CD4-positive, alpha-beta T cell (primary cell): Measurements from ENCODE around the gene H2AZ1. TPM values are rescaled to one million over a fixed set of nuclear protein-coding genes. Genes with fewer than 3 reads are reported as not detected.

ENCODE experiments used
- ATAC-seq: fragments of 200-7000 bp; cut with Tn5 transposase; one replicate; pipeline ENCODE4 v1.10.0; 2022; ENCODE audit warnings: mild to moderate bottlenecking; ENCODE audit not compliant: poor library complexity
- CTCF ChIA-PET: fragments of 350-600 bp; sonication (Branson Sonifier 250); formaldehyde crosslinking; loops from one replicate; lab custom pipeline; 2021; ENCODE audit warnings: antibody characterized with exemption, inconsistent platforms; lab: Charles Lee
- POLR2A ChIA-PET: fragments of 350-600 bp; sonication (Branson Sonifier 250); formaldehyde crosslinking; loops from one replicate; lab custom pipeline; 2021; ENCODE audit warnings: antibody characterized with exemption, inconsistent platforms; lab: Charles Lee
- DNase-seq, 14 experiments: peaks; one replicate each; pipeline ENCODE4 v3.0.0-alpha.2; 2013 to 2020; ENCODE audit warnings: mixed read lengths in 2 of 14
- H3K27ac ChIP-seq, 2 donors: one replicate each; pipeline versions ENCODE4 v1.5.1 to v1.7.0; 2013; ENCODE audit warnings: low read length in 2 of 2, low read depth in 1 of 2, mild to moderate bottlenecking in 1 of 2
- H3K27me3 ChIP-seq, 2 experiments: 1 replicate in 1 of 2; 2 replicates in 1 of 2; pipeline versions ENCODE4 v1.6.1 to v1.7.0; 2013; ENCODE audit warnings: low read length in 2 of 2, control low read depth in 1 of 2, mild to moderate bottlenecking in 1 of 2, moderate library complexity in 1 of 2; ENCODE audit not compliant: insufficient read depth in 2 of 2, control insufficient read depth in 1 of 2
- H3K36me3 ChIP-seq: one replicate; pipeline ENCODE4 v1.6.1; 2013; ENCODE audit warnings: low read length, control low read depth; ENCODE audit not compliant: insufficient read depth
- H3K4me1 ChIP-seq: one replicate; pipeline ENCODE4 v1.6.1; 2013; ENCODE audit warnings: low read length, control low read depth; ENCODE audit not compliant: insufficient read depth
- H3K4me3 ChIP-seq: one replicate; pipeline ENCODE4 v1.5.1; 2013; ENCODE audit warnings: mild to moderate bottlenecking, low read length, moderate library complexity
- H3K9me3 ChIP-seq, 2 experiments: 1 replicate in 1 of 2; 2 replicates in 1 of 2; pipeline versions ENCODE4 v1.6.1 to v1.7.0; 2013; ENCODE audit warnings: low read length in 2 of 2, mild to moderate bottlenecking in 2 of 2, control low read depth in 1 of 2, moderate library complexity in 1 of 2; ENCODE audit not compliant: control insufficient read depth in 1 of 2, insufficient read depth in 1 of 2
- H3K27ac Mint-ChIP-seq: one replicate; pipeline ENCODE4 v1.8.0; 2020; ENCODE audit warnings: mixed read lengths
- H3K27me3 Mint-ChIP-seq: one replicate; pipeline ENCODE4 v1.8.0; 2021; ENCODE audit warnings: mixed read lengths
- H3K36me3 Mint-ChIP-seq: one replicate; pipeline ENCODE4 v1.8.0; 2021; ENCODE audit warnings: low read depth, mixed read lengths
- H3K4me1 Mint-ChIP-seq: one replicate; pipeline ENCODE4 v1.8.0; 2021; ENCODE audit warnings: low read depth, mixed read lengths
- H3K4me3 Mint-ChIP-seq: one replicate; pipeline ENCODE4 v1.8.0; 2020; ENCODE audit warnings: mild to moderate bottlenecking, mixed read lengths
- H3K9me3 Mint-ChIP-seq: one replicate; pipeline ENCODE4 v1.8.0; 2020; ENCODE audit warnings: mixed read lengths
- intact Hi-C, 2 experiments: fragments of 100-400 bp; cut with DNase I in 1 of 2; cut with micrococcal nuclease in 1 of 2; formaldehyde crosslinking; loops; one replicate each; pipeline versions ENCODE4 v1.15.1 to v1.9.0; 2023 to 2025; cut with DNase I, micrococcal nuclease
- total RNA-seq, 174 experiments: library from RNA in 2 of 174; stranded (reverse) in 2 of 174; gene quantifications; one replicate each; pipeline ENCODE4 v1.2.3 and lab custom pipeline; 2021 to 2026
- TF ChIP-seq, protein P1 (sequence below): fragments of 200-600 bp; IDR thresholded peaks from one replicate; pipeline ENCODE4 v1.8.0; 2022; ENCODE audit warnings: antibody characterized with exemption, mild to moderate bottlenecking

Gene H2AZ1
- total RNA-seq, 2 experiments from 2014 or later: 96.3 to 102 TPM

DNA sequence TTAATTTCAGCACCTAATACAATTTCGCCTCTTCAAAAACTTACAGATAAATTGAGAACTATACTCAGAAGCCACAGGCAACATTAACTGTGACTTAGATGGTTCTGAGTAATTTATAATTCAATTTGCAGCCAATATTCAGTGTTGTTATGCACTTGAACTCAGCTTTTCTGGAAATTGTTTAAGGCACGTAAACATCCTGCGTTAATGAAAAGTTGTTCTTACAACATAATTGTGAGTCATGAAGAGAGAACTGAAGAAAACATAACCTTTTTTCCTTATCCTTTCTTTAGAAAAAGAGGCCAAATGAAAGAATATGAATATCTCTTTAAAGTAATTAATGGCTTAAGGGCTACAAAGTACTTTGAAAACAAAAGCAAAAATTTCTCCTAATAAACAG, 16.6 kb upstream of the H2AZ1 start:
- Histone ChIP-seq H3K4me1 (peaks cover 2% of the 10 kb centered on the region), H3K36me3 (no peaks in the 10 kb centered on the region), H3K9me3 (peaks cover 0 to 5% of the 10 kb centered on the region in 2 experiments), H3K4me3 (no peak overlapping the region), H3K27me3 (no peaks in the 10 kb centered on the region), H3K27ac (no peak overlapping the region)
- POLR2A ChIA-PET: interaction anchor here (1.3 to 2.4 kb wide), 4 partner anchors 8 to 20 kb away, joined by 3 to 12 read pairs (median 6); partner anchors contain the start of genes DNAJB14 and H2AZ1
- CTCF ChIA-PET: no interaction called here
- Mint-ChIP-seq H3K9me3 (no peaks in the 10 kb centered on the region), H3K4me3 (no peak overlapping the region), H3K27ac (no peak overlapping the region), H3K36me3 (no peaks in the 10 kb centered on the region), H3K4me1 (peaks cover 33% of the 10 kb centered on the region), H3K27me3 (no peaks in the 10 kb centered on the region)
- DNase-seq (no peak), ATAC-seq (no peak)
- TF ChIP-seq, protein P1, sequence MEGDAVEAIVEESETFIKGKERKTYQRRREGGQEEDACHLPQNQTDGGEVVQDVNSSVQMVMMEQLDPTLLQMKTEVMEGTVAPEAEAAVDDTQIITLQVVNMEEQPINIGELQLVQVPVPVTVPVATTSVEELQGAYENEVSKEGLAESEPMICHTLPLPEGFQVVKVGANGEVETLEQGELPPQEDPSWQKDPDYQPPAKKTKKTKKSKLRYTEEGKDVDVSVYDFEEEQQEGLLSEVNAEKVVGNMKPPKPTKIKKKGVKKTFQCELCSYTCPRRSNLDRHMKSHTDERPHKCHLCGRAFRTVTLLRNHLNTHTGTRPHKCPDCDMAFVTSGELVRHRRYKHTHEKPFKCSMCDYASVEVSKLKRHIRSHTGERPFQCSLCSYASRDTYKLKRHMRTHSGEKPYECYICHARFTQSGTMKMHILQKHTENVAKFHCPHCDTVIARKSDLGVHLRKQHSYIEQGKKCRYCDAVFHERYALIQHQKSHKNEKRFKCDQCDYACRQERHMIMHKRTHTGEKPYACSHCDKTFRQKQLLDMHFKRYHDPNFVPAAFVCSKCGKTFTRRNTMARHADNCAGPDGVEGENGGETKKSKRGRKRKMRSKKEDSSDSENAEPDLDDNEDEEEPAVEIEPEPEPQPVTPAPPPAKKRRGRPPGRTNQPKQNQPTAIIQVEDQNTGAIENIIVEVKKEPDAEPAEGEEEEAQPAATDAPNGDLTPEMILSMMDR: no peak
- intact Hi-C loops: no loop called here

DNA sequence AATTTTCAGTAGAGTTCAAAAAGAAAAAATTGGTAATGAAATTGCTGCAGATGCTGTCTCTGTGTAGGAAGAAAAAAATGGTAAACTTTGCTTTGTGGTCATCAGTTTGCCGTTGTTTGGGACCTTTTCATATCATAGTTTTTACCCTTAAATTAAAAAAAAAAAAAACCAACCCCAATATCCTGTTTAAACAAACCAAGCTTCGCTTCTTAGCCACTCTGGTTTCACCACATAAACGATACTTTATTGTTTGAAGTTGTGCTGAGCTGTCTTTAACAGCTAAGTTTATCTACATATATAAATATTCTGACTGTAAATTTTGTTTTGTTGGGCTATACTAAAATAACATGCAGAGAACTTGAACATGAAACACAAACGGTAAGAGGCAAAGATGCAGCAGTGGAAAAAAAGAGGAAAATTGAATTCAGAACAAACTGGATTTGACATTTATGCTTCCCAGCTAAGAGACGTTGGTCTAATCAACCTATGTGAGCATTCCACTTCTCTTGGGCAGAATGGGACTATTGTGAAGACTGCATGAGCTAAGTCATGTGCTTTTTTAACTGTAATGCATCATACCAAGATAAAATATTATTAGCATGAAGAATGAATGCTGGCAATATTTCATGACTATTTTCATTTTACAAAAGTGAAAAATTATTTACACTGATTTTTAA, 15.7 kb upstream of the H2AZ1 start:
- H3K36me3 Mint-ChIP-seq: no peaks in the 10 kb centered on the region
- H3K4me1 ChIP-seq: peaks cover 2% of the 10 kb centered on the region
- H3K27me3 ChIP-seq: no peaks in the 10 kb centered on the region
- H3K27ac Mint-ChIP-seq: peak overlapping the region; percentile 43
- no peaks in the 10 kb centered on the region for H3K36me3 ChIP-seq
- no peaks in the 10 kb centered on the region for H3K27me3 Mint-ChIP-seq
- no peaks in the 10 kb centered on the region for H3K9me3 Mint-ChIP-seq
- ATAC-seq: peak; percentile 86
- no peak overlapping the region for H3K27ac ChIP-seq
- intact Hi-C loops: no loop called here
- no peak overlapping the region for H3K4me3 ChIP-seq
- CTCF ChIA-PET: no interaction called here
- H3K9me3 ChIP-seq: no peaks in the 10 kb centered on the region
- H3K4me3 Mint-ChIP-seq: peak overlapping the region; percentile 12
- TF ChIP-seq, protein P1: no peak
- H3K4me1 Mint-ChIP-seq: peaks cover 33% of the 10 kb centered on the region
- POLR2A ChIA-PET: interaction anchor here (0.6 to 2.4 kb wide), 6 partner anchors 9 to 130 kb away, joined by 3 to 12 read pairs (median 5); partner anchors contain the start of genes DNAJB14, H2AZ1 and LAMTOR3
- DNase-seq: peak in 3 of 14 experiments; percentile 37 to 52 (median 50)

DNA sequence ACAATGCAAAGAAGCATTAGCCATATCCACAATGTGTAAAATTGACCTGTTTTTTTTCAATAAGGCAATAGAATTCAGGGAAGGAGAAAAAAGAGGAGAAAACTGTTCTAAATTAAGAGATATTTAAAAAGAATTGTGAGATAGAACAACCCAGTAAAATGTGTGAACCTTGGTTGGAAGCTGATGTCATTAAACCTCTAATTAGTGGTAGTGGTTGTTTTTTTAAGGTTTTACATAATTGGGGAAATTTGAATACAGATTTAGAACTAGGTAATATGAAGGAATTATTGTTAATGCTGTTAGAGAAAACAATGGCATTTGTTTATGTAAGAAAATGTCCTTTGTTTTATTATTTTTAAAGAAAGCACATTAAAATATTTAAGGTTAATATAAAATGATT, 15.1 kb upstream of the H2AZ1 start:
- Mint-ChIP-seq H3K36me3 (no peaks in the 10 kb centered on the region), H3K27me3 (no peaks in the 10 kb centered on the region), H3K4me3 (no peak overlapping the region), H3K27ac (no peak overlapping the region), H3K9me3 (no peaks in the 10 kb centered on the region), H3K4me1 (peaks cover 33% of the 10 kb centered on the region)
- DNase-seq (no peak), ATAC-seq (no peak)
- H3K4me1 ChIP-seq: peaks cover 2% of the 10 kb centered on the region
- H3K4me3 ChIP-seq: no peak overlapping the region
- intact Hi-C loops: no loop called here
- CTCF ChIA-PET: no interaction called here
- TF ChIP-seq, protein P1: no peak
- H3K9me3 ChIP-seq: no peaks in the 10 kb centered on the region
- POLR2A ChIA-PET: interaction anchor here (0.6 to 2.4 kb wide), 6 partner anchors 9 to 119 kb away, joined by 3 to 12 read pairs (median 5); partner anchors contain the start of genes DNAJB14, H2AZ1 and LAMTOR3
- no peaks in the 10 kb centered on the region for H3K36me3 ChIP-seq
- no peak overlapping the region for H3K27ac ChIP-seq
- H3K27me3 ChIP-seq: no peaks in the 10 kb centered on the region
